ENCODE results near the gene MUC3A. TPM values are rescaled to one million over a fixed set of nuclear protein-coding genes. Genes with fewer than 3 reads are reported as not detected.

Gene MUC3A
- total and polyA plus RNA-seq, 2 of the 13 experiments (the other 11 are each of a cell fraction or from before 2014, with no cell fraction given): 0.01 TPM; not detected in 1

GRCh38 chr7:100966542-100967291, 17.4 kb downstream of the MUC3A start:
- intact Hi-C loops (cut with micrococcal nuclease; ENCODE audit: unreplicated experiment) (loop anchor here (1.0 to 2.0 kb wide), 2 partner anchors 93 to 110 kb away; no protein-coding TSS in a partner anchor), in situ Hi-C loops (cut with HindIII; ENCODE audit: extremely low pct_ligation_motif_present, low pct_unique_long_range_greater_than_20kb) (loop anchor here (5.0 kb wide), 1 partner anchor 91 kb away; no protein-coding TSS in a partner anchor)
- Histone ChIP-seq H3K27me3 (ENCODE audit: control insufficient read depth in 1 of 2, insufficient read depth in 2 of 2, low read length in 2 of 2) (peaks cover 10 to 37% of the 10 kb centered on the region in 2 experiments), H3K9ac (ENCODE audit: insufficient read depth, low read depth, low read length) (no peak overlapping the region), H3K79me2 (ENCODE audit: insufficient read depth, low read length) (no peaks in the 10 kb centered on the region), H3K36me3 (replicated peaks in 1 of 2; ENCODE audit: control insufficient read depth in 1 of 2, insufficient read depth in 2 of 2, low read length in 2 of 2) (no peaks in the 10 kb centered on the region), H3K4me1 (ENCODE audit: insufficient read depth, low read length) (0 out of 2 replicates have a peak, but pooled peaks cover 10% of the 10 kb centered on the region), H3K4me3 (replicated peaks in 1 of 3; ENCODE audit: insufficient read depth in 1 of 3, low read depth in 2 of 3, low read length in 3 of 3) (peak overlapping the region in 1 of 3 experiments; percentile 38; a peak in 1 of 6 replicates), H3K9me3 (ENCODE audit: low read length) (no peaks in the 10 kb centered on the region), H4K20me1 (ENCODE audit: insufficient read depth, low read length) (no peaks in the 10 kb centered on the region), H2AFZ (ENCODE audit: low read length) (no peak overlapping the region), H3K27ac (ENCODE audit: extremely low read length, insufficient read depth, low read length) (no peak overlapping the region), H3K4me2 (ENCODE audit: low read depth, low read length) (peak overlapping the region; percentile 44; the same call in 1 of the 2 replicates)
- ChIA-PET CTCF (ENCODE audit: low intra/inter-chr PET ratio, low total read pairs) (interaction anchor here (1.4 to 2.9 kb wide), 2 partner anchors 92 to 111 kb away, joined by 3 to 45 read pairs; no protein-coding TSS in a partner anchor), POLR2A (no interaction called here)
- BruUV-seq (replicated peaks): no TSS peak
- DNase-seq (ENCODE audit: low spot score) (no peak), ATAC-seq (peak; percentile 3; the same call in 1 of the 3 replicates), FAIRE-seq (no peak)
- WGBS (ENCODE audit: low lambda C conversion rate): 44% methylated on average over 40 of the region's 40 CpGs
- TF ChIP-seq STAG1 (CRISPR knock-in tag; IDR thresholded peaks at IDR 0.05) (no peak), SP5 (CRISPR knock-in tag; IDR thresholded peaks at IDR 0.05; ENCODE audit: borderline replicate concordance, low read depth) (no peak), PATZ1 (CRISPR knock-in tag; IDR thresholded peaks at IDR 0.05) (no peak), ZNF24 (IDR thresholded peaks at IDR 0.05) (no peak), ZNF747 (CRISPR knock-in tag; IDR thresholded peaks at IDR 0.05; ENCODE audit: borderline replicate concordance) (no peak), HCFC1 (IDR thresholded peaks at IDR 0.05; ENCODE audit: low read depth, low read length) (0 out of 2 replicates have a peak, but pooled peaks have one; percentile 17), PRDM4 (CRISPR knock-in tag; IDR thresholded peaks at IDR 0.05; ENCODE audit: borderline replicate concordance) (no peak), MXD4 (CRISPR knock-in tag; IDR thresholded peaks at IDR 0.05) (no peak), ZNF558 (CRISPR knock-in tag; IDR thresholded peaks at IDR 0.05; ENCODE audit: borderline replicate concordance) (no peak), TMF1 (CRISPR knock-in tag; IDR thresholded peaks at IDR 0.05; ENCODE audit: low read depth) (0 out of 2 replicates have a peak, but pooled peaks have one; percentile 11), BHLHE40 (IDR thresholded peaks at IDR 0.05; ENCODE audit: low read length) (no peak), ZNF766 (CRISPR knock-in tag; IDR thresholded peaks at IDR 0.05; ENCODE audit: borderline replicate concordance) (no peak), MTA3 (CRISPR knock-in tag; IDR thresholded peaks at IDR 0.05) (no peak), SRY (CRISPR knock-in tag; IDR thresholded peaks at IDR 0.05) (0 out of 2 replicates have a peak, but pooled peaks have one; percentile 12), ZGPAT (CRISPR knock-in tag; IDR thresholded peaks at IDR 0.05) (no peak), BRD4 (CRISPR knock-in tag; IDR thresholded peaks at IDR 0.05) (0 out of 2 replicates have a peak, but pooled peaks have one; percentile 44)
- TF ChIP-seq, protein P1, sequence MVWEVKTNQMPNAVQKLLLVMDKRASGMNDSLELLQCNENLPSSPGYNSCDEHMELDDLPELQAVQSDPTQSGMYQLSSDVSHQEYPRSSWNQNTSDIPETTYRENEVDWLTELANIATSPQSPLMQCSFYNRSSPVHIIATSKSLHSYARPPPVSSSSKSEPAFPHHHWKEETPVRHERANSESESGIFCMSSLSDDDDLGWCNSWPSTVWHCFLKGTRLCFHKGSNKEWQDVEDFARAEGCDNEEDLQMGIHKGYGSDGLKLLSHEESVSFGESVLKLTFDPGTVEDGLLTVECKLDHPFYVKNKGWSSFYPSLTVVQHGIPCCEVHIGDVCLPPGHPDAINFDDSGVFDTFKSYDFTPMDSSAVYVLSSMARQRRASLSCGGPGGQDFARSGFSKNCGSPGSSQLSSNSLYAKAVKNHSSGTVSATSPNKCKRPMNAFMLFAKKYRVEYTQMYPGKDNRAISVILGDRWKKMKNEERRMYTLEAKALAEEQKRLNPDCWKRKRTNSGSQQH (CRISPR knock-in tag; IDR thresholded peaks at IDR 0.05; ENCODE audit: low read depth): no peak

Measured in HepG2 (cell line).